ENCODE measurements around the gene ZNF823.
"Not testable (repeated sequence)": the region's sequence is repeated elsewhere in the genome, so short reads cannot be mapped to it uniquely, and the experiment has no call there.

The ZNF823 gene

DNA sequence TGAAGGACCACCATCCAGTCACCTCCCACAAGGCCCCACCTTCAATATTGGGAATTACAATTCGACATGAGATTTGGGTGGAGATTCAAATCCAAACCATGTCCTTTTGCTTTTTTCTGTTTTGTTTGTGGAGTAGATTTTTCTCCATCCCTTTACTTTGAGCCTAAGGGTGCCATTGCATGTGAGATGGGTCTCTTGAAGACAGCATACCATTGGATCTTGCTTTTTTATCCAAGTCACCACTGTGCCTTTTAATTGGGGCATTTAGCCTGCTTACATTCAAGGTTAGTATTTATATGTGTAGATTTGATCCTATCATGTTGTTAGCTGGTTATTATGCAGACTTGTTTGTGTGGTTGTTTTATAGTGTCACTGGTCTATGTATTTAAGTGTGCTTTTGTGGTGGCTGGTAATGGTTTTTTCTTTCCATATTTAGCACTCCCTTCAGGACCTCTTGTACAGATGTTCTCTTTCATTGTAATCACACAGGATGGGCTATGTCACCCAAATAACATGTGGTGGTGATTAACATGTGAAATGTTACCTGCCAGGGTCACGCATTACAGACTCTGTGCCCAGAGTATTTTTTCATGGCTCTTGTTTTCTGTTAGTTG is 58.0 kb downstream of the ZNF823 start:
- DNase-seq (ENCODE audit: low spot score): no peak

DNA sequence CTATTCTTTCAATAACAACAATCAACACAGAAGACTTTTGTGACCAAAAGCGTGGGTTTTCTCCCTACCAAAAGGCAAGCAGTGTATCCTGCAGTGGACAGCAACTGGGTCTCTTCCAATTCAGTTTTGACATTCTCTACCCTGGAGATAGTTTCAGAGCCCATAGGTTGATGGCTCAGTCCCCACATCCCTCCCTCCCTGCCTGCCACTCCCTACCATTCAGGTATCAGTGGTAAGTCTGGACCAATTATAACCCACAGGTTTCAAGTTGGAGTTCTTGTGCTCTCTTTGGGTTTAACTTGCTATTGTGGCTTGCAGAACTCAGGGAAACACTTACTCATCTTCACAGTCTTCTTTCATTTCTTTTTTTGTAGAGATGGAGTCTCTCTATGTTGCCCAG is 60.2 kb downstream of the ZNF823 start:
- no peak for DNase-seq (ENCODE audit: low spot score)

DNA sequence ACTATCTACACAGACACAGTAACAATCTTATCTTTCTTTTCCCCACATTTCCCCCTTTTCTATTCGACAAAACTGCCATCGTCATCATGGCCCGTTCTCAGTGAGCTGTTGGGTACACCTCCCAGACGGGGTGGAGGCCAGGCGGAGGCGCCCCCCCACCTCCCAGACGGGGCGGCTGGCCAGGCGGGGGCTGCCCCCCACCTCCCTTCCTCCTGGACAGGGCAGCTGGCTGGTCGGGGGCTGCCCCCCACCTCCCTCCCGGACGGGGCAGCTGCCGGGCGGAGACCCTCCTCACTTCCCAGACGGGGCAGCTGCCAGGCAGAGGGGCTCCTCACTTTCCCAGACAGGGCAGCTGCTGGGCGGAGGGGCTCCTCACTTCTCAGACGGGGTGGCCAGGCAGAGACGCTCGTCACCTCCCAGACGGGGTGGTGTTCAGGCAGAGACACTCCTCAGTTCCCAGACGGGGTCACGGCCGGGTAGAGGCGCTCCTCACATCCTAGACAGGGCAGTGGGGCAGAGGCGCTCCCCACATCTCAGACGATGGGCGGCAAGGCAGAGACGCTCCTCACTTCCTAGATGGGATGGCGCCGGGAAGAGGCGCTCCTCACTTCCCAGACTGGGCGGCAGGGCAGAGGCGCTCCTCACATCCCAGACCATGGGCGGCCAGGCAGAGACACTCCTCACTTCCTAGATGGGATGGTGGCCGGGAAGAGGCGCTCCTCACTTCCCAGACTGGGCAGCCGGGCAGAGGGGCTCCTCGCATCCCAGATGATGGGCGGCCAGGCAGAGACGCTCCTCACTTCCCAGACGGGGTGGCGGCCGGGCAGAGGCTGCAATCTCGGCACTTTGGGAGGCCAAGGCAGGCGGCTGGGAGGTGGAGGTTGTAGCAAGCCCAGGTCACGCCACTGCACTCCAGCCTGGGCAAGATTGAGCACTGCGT is 61.8 kb downstream of the ZNF823 start:
- not testable (repeated sequence) for DNase-seq (ENCODE audit: low spot score)

DNA sequence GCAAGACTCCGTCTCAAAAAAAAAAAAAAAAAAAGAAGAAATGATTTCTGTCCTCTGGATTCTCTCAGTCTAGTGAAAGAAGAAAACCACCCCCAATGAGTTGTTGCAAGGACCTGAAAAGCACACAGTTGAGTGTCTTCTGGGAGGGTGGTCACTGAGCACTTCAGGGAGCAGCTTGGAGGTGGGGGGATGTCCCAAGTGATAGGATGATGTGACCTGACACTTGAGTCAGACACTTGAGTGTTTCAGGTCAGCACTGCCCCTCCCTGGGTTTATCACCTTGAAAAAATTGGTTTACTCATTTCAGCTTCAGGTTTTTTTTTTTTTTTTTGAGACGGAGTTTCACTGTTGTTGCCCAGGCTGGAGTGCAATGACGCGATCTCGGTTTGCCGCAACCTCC is 63.2 kb downstream of the ZNF823 start:
- no peak for DNase-seq (ENCODE audit: low spot score)

DNA sequence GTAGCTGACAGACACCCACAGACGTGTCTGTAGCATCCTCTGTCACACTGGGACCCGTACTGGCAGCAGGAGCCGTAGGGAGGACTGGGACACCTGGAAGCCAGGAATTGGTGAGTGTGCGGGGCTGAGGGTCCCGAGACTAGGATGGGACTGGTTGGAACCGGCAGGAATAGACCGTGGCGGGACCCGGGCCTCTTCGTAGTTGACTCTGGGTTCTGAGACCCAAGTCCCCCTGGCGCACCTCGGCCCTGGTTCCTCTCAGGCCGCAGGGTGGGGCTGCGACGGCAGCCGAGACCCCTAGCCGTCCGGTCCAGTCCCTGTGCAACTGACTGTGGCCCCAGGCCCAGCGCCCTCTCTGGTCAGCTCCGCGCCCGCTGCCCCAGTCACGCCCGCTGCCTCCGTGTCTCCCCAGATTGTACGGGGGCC is 64.7 kb downstream of the ZNF823 start:
- peak; percentile 61 for DNase-seq (ENCODE audit: low spot score)

DNA sequence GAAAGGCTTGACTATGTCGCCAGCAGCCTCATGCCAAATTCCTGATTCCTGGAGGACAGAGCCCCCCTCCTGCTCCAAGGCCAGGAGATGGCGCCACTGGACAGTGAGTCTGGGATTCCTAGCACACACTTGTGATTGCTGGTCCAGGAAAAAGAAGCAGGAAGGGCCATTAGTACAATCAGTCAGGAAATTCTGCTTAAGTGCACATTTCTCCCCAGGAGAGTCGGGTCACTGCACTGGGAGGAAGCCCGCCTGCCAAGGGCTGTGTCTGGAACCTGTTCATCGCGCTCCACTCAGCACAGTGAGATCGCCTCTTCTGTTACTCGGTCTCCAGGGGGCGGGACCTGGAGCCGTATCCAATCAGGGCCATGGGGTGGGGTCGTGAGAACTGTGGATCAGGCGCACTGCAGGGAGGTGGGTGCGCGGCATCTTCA is 65.1 kb downstream of the ZNF823 start:
- DNase-seq (ENCODE audit: low spot score): peak; percentile 85

Measured in ecto neural progenitor cell (in vitro differentiated cells).